Right kidney (tissue), 1 donor: ENCODE measurements around the gene IGIP.

Source experiments
- DNase-seq: peaks from one replicate; pipeline ENCODE4 v3.0.0-alpha.2; 2016

The IGIP gene

DNA sequence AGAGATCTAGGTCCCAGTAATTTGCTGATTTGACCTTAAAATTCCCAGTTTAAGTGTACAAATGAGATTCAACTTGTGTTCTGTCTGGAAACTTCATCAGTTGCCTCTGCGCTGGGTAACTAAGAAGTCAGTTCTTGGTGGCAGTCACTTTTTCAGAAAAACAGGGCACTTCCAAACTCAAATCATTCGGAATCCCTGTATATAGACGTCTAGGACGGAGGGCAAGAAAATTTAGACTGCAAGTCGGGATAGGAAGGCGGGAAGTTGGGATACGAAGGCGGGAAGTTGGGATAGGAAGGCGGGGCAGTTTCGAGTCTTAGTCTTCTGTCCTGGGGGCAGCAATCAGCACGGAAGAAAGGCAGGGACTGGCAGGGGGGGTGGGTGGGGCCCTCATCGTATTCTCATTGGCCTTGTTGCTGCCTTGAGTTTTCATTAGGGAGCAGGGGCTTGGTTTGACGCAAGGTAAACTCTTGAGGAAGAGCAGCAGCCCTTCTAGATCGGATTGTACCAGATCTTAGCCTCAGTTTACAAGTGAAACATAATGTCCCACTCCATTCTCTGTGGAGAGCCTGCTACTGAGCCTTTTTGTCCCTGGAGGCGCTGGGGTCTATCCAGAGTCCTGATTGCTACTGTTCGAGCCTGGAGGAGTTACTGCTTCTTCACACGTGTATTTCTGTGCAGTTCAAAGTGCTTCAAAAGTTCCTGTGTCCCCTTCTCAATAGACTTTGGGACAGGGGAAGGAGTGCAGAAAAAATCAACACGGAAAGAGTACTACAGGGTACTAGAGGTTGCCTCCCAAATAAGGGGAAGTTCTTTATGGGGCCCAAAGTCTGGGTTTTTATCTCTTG is 14.5 kb upstream of the IGIP start:
- DNase-seq, result peak; percentile 31

DNA sequence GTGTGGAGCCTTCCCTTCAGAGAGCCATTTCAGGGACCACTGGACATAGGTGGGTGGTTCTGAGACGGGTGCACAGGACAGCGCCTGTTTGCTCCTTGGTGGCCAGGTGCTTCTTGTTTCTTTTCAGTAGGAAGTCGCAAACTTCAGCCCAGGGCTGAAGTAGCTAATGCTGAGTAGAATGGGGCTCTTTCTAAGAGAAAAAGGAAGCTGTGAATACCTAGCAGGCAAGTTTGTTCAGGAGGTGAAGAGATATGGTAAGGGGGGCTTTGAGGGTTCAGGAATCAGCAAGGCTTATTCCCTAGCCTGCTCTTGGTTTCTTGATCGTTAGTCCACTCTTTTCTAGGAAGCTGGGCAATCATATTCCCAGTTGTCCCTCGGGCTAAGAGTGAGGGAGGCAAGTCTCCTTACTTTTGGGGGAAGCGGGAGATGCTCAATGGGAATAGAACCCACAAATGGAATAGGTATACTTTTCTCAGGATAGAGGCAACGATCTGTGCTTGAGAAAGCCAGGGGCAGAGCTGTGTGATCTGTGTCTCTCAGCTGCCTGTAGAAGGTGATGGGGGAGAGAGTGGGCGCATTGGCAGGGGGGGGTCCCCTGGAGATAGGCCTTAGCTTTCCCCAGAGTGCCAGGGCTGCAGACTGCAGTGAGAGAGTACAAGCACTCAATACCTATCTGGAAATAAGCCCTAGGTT is 13.7 kb upstream of the IGIP start:
- peak; percentile 35 for DNase-seq

DNA sequence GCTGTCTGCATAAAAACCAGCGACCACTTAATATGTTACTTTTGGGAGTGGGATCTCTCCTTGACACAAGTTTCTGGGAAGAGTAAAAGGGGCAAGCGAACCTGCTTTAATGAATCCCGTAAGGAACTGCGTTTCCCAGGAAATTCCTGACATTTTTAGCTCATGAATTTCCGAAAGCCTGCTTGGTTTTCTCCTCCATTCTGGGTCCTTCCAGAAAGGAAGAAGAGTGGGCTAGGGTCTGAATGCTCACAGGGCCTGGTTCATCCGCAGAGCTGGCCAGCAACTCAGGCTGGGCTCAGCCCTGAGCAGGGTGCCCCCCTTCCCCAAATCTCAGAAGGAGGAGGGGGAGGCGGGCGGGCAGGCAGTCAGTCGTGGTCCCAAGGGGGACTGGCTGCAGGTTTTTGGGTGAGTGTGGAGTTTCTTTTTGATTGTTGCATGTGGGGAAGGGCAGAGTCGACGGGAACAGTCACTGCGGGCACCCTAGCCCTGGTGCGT is 13.0 kb upstream of the IGIP start:
- peak; percentile 16 for DNase-seq

DNA sequence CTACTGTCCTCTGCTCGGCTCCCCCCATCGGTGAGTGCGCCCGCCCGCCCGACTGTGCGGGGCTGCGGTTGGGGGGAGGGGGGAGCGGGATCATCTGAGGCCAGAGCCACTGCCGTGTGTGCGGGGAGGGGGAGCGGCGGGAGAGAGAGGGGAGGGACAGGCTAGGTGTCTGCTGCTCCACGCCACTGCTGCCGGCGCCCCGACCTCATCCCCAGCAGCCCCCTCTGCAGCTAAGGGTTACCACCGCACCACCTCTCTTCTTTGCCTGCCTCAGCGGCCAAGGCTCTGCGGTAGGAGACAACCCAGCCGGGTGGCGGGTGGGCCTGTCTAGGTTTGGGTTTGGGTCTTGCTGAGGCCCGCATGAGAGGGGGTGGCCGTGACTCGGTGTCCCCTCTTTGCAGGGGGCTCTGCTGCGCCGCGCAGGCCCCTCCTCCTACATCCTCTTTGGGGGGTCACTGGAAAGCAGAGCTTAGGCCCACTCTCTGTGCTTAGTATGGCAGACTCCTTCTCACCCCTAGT is 12.5 kb upstream of the IGIP start:
- DNase-seq, result peak; percentile 66

DNA sequence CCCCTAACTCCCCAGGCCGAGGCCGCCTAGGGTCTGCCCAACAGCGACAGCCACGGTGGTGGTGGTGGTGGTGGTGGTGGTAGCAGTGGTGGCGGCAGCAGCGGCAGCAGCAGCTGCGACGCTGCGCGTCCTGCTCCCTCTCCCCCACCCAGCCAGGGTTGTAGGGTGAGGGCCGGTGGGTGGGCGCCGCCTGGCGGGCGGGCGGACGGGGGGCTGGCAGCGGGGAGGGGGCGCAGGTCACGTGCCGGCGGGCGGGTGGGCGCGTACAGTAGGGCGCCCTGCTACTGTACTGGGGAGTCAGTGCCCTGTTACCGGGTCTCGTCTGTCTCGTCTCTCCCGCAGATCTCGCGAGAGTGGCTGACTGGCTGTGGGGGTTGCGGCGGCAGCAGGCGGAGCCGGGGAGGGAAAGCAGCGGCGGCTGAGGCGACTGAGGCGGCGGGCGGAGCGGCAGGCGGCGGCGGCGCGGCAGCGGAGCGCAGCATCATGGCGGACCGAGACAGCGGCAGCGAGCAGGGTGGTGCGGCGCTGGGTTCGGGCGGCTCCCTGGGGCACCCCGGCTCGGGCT is 12.0 kb upstream of the IGIP start, which contains the start of gene PURA:
Gene PURA, plus strand, starts transcription at position 411 of the 565 bp plus-strand sequence. Its CDS starts 73 bp downstream, at position 484.
- DNase-seq, result peak; percentile 71

DNA sequence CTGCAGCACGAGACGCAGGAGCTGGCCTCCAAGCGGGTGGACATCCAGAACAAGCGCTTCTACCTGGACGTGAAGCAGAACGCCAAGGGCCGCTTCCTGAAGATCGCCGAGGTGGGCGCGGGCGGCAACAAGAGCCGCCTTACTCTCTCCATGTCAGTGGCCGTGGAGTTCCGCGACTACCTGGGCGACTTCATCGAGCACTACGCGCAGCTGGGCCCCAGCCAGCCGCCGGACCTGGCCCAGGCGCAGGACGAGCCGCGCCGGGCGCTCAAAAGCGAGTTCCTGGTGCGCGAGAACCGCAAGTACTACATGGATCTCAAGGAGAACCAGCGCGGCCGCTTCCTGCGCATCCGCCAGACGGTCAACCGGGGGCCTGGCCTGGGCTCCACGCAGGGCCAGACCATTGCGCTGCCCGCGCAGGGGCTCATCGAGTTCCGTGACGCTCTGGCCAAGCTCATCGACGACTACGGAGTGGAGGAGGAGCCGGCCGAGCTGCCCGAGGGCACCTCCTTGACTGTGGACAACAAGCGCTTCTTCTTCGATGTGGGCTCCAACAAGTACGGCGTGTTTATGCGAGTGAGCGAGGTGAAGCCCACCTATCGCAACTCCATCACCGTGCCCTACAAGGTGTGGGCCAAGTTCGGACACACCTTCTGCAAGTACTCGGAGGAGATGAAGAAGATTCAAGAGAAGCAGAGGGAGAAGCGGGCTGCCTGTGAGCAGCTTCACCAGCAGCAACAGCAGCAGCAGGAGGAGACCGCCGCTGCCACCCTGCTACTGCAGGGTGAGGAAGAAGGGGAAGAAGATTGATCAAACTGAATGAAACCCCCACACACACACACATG is 11.2 kb upstream of the IGIP start:
- DNase-seq, result peak; percentile 93

DNA sequence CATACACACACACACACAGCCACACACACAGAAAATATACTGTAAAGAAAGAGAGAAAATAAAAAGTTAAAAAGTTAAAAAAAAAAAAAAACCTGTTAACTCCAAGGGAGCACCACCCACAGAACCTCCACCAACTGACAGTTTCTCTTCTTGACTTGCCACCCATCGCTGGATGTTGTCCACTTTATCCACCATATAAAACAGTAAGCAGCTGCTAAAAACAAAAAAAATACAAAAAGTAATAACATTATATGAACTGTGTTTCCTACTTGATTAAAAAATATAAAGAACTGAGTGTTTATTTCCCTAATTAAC is 10.6 kb upstream of the IGIP start:
- no peak for DNase-seq

DNA sequence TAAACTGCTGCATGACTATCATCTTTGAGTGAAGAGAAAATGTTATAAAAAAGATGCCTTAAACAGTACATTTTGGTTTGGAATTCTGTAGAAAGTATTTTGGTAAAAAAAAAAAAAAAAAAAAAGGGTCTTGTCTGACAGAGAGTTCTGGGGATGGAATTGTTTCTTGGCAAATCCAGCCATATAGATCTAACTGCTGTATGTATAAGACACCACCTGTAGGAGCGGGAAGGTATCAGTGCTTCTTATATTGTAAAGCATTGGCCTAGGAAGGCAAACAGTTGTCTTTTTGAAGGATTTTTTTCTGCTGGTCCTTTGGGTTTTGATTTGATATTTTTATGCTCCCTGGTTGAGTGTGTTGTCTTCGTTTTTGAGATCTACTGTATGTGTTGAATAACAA is 9.0 kb upstream of the IGIP start:
- DNase-seq, result no peak

DNA sequence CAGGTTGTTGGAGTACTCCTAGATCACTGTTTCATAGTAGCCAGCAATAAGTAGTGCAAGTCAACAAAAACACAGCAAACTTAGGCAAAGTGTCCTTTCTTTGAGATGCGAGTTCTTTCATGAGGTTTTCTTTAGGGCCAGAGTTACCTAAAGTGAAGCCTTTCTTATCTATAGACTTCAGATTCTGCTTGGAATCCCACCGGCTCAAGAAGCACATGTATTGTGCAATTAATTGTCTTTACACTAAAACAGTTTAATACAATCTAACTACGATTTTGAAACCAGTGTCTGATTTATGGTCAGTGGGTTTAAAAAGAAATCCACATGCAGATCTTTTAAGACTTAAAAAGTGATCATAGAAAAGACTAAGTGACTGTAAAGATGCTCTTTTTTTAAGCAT is 8.2 kb upstream of the IGIP start:
- no peak for DNase-seq

DNA sequence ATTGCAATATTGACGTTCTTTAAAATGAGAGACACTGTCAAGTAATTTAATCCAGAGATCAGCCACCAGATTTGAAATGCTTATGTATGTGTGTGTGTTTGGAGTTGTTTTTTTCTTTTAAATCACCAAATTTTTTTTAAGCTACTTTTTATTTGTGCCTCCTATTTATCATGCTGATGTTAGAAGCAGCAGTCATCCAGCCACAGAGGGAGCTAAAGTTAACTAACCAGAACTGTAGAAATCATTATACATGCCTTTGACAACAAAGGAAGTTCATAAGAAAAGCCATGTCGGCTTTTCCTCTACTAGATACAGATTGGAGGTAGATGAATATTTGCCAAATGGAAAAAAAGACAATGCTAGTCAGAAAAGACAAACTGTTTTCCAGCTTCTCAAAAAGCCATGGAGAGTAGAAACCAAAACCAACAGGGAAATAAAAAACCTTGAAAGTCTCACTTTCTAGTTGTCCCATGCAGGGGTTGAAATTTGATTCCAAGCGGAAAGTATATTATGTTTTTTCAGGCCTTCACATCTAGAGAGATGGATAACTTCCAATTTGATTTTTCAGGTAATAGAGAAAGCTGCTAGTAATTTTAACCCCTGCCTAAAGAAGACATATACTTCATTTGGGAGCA is 7.3 kb upstream of the IGIP start:
- DNase-seq, result no peak

DNA sequence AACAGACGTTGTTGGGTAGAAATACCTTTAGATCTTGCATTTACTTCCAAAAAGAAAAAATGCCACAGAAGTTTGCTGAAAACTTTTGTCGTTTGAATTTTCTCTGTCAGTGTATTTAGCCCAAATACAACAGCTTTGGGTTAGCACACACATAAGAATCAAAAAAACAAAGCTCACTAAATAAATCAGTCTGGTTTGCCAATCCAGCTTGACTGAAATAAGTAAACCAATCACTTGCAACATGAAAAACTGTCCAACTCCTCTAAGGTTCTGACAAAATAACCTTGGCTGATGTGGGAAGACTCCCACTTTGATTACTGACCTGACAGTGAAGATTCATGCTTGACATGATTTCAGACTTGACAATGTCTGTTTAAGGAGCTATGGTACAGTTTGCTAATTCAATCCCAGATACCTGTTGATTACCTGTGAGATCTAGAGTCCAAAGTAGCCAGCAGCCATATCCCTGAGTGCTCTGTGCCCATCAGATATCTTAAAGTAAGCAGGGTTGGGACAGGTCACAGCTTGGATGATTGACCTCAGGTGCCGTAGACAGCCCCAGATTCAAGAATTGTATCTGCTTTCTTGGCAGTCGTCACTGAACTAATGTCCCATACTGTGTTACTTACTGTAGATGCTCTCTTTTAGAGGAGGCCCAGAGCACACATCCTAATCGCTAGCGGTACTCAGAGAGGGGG is 727 bp downstream of the IGIP start:
- DNase-seq, result no peak

DNA sequence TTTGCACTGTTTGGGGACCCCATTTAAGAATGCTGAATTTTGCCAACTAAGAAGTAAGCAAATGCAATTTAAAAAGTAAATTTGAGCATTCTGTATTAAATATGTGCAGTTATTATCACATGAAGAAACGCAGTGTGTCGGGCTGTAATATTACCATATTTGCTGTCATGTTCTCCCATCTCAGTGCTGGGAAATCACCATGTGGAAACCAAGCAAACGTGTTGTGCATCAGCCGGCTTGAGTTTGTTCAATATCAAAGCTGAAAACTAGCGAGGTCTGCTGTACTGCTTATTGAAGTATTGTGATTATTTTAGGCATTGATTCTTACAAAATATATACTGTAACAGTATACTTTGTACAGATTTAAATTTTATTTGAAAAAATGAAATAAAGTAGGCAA is 2.6 kb downstream of the IGIP start:
- no peak for DNase-seq

DNA sequence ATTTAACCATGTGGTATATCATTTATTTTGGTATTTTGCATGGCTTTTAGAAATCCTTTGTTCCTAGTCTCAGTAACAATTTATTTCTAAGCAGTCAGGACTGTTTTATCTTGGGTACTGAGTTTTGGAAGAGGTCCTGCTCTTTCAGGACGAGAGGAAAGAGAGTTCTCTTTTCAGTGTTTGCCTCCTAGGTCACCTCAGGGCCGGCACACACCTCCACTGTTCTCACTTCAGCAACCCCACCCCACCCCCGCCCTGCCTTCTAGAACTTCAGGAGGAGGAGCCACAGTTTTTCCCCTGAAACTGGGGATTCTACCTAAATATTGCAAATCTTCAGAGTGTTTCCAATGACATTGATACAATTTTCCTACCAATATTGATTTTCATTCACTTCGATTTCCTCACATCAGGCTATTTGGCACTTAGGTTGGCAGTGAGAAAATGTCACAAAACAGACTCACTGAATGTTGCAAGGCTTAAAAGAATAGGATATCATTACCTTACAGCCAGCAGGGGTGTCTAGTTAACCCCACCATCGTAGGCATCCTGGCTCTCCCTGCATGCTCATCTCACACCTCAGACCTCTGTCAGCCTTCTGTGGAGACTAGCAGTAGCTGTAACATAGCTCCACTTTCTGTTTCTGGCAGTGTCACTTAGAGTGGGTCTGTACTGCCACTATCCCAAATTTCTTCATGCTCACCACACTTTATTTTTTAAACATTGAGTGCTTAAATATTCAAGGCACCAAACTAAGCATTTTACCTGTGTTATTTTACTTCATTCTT is 5.4 kb downstream of the IGIP start:
- DNase-seq, result no peak

DNA sequence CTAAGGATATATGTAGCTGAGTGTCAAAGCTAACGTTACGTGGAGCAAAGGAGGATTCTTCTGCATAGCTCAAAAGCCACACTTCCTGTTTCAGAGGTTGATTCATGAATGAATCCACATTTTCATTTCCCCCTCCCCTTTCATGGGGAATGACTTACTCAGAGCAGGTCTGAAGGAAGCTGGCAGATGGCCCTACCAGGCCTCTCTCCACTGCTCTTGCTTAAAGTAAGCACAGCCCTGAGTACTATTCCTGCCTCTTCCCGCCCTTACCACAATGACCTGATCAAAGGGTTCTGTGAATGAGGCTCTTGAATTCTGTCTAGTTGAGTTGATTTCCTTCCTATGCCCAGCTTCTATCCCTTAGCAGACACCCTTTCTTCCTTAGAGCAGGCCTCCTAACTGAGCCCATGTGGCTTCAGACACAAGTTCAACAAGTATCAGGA is 6.3 kb downstream of the IGIP start:
- no peak for DNase-seq

DNA sequence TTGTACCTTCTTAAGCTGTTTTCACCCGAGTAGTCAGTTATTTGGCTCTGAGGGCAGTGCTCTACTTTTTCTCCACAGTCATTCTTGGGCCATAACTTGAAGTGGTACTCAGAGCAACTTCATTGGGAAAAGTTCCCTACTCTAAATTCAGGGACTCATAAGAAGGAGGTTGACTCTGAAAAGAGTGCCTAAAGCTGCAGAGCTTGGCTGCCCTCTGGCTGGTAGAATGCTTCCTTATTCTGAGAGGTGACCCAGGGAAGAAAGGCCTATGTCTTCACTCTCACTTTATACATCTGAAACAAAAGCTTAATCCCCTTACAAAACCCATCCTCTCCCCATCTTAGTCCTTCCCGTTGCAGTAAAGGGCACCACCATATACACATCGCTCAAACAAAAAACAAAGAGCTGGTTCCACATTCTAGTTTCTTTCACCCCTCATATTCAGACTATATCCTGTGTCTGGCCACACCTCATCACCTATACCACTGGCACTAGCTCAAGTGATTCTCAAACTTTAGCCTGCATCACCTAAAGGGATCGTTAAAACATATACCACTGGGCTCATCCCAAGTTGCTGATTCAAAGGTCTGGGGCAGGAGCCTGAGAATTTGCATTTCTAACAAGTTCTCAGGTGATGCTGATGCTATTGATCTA is 7.9 kb downstream of the IGIP start:
- no peak for DNase-seq

DNA sequence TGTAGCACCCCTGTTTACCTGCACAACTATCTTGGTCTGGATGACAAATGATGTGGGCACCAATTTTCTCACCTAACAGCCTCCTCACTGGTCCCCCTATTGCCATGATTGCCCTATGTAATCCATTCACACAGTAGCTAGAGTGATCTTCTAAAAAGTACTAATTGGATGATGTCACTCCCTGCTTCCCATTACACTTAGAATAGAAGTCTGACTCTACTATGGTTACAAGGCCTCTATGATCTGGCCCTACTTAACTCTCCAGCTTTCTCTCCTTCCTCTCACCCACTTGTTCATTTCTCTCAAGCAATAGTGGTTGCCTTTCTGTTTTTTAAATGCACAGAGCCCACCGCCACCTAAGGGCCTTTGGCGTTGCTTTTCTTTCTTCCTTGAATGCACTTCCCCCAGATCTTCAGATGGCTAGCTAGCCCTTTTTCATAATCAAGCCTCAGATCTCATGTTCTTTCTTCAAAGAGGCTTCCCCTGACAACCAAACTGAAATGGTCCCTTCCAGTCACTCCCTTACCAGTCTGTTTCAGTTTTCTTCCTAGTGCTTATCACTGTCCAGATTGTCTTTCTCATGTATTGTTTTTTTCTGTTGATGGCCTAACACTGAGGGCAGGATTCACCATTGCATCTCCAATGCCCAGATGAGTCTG is 8.7 kb downstream of the IGIP start:
- DNase-seq, result no peak

DNA sequence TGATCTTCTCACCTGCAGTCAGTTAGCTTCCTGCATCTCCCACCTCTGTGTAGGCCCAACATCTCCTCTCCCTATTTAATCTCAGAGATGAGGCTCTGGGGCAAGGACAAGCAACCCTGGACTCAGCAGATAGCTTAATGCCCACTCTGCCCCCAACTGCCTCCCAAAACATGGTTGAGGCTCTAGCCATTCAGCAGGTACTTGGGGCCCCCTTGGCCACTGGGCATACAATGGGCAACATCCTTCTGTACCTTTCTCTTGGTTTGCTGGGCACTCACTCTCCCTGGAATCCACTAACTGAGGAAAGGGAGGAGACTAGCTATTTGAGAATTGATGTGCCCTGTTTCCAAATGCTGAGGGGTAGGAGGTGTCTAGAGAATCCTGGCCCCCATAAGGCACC is 9.4 kb downstream of the IGIP start:
- no peak for DNase-seq

DNA sequence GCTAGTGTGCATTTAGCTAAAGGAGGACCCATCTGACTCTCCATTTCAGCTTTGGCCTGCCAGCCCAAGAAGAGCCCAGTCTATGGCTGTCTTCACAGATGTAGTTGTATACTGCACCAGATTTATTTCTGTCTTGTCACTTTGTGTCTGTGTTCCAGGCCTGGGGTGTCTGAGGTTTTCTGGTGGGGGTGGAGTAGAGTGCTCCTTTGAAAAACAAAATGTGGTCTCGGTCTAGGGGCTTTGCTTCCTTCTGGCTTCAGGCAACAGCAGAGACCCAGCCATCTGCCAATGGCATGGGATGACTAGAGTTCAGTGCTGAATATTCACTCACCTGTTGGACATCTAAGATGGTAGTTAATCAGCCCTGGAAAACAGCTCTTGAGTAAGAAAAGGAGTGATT is 10.9 kb downstream of the IGIP start:
- no peak for DNase-seq

DNA sequence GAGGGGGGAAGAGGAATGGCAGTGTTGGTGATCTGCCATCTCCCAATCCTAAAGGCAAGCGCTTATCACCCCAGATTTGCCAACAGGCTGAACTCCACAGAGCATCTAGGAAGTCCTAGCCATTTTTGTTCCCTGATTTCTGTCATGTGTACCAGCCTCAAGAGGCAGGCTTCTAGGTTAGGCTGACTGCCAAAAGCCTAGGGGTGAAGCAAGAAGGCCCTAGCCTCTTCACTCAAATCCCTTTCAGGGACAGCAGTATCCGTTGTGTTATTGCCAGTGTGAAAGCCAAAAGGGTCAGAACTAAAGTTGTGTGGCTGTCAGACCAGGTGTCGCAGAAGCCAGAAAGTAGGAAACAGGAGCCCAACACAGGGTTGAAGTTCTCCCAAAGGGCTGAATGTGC is 14.7 kb downstream of the IGIP start:
- no peak for DNase-seq
